KMS-11 (cell line): ENCODE results near the gene ABHD13.

Source experiments
- H2AFZ ChIP-seq: fragments of 200-600 bp; sonication (generic); 2 replicates; pipeline ENCODE4 v1.6.1; 2016; ENCODE audit warnings: antibody characterized with exemption, mixed run types, low read depth
- H3K27ac ChIP-seq: fragments of 200-600 bp; sonication (generic); 2 replicates; pipeline ENCODE4 v1.6.1; 2016; ENCODE audit warnings: mild to moderate bottlenecking, mixed run types
- H3K27me3 ChIP-seq: fragments of 200-600 bp; sonication (generic); 2 replicates; pipeline ENCODE4 v1.6.1; 2017; ENCODE audit warnings: mild to moderate bottlenecking, low read depth, mixed run types, moderate library complexity; ENCODE audit not compliant: insufficient read depth
- H3K36me3 ChIP-seq: fragments of 200-600 bp; sonication (generic); 2 replicates; pipeline ENCODE4 v1.6.1; 2017; ENCODE audit warnings: mild to moderate bottlenecking, mixed run types; ENCODE audit not compliant: insufficient read depth
- H3K4me1 ChIP-seq: fragments of 200-600 bp; sonication (generic); 2 replicates; pipeline ENCODE4 v1.6.1; 2016; ENCODE audit warnings: mild to moderate bottlenecking, low read depth, mixed run types; ENCODE audit not compliant: poor library complexity, severe bottlenecking
- H3K4me2 ChIP-seq: fragments of 200-600 bp; sonication (generic); 2 replicates; pipeline ENCODE4 v1.7.0; 2016; ENCODE audit warnings: mild to moderate bottlenecking, mixed run types
- H3K4me3 ChIP-seq: fragments of 200-600 bp; sonication (generic); IDR thresholded peaks from 2 replicates; pipeline ENCODE4 v1.6.1; 2017; ENCODE audit warnings: low read depth, low read length, mixed read lengths; ENCODE audit not compliant: insufficient read depth
- H3K79me2 ChIP-seq: fragments of 200-600 bp; sonication (generic); 2 replicates; pipeline ENCODE4 v1.6.1; 2016; ENCODE audit warnings: low read depth, mixed run types; ENCODE audit not compliant: insufficient read depth
- H3K9ac ChIP-seq: fragments of 200-600 bp; sonication (generic); 2 replicates; pipeline ENCODE4 v1.6.1; 2016; ENCODE audit warnings: mild to moderate bottlenecking, mixed run types
- H4K20me1 ChIP-seq: fragments of 200-600 bp; sonication (generic); 2 replicates; pipeline ENCODE4 v1.6.1; 2016; ENCODE audit warnings: mild to moderate bottlenecking, mixed run types; ENCODE audit not compliant: insufficient read depth
- CTCF ChIP-seq: fragments of 200-600 bp; sonication (generic); conservative IDR thresholded peaks from 2 replicates; pipeline ENCODE4 v1.6.1; 2017; ENCODE audit warnings: low read depth, mild to moderate bottlenecking, antibody characterized with exemption, low read length, moderate library complexity, mixed read lengths

ABHD13 gene

GRCh38 chr13:108193806-108194205 lies 24.4 kb upstream of the ABHD13 start:
- H3K79me2 ChIP-seq: no peaks in the 10 kb centered on the region
- H3K27ac ChIP-seq: no peak overlapping the region
- H4K20me1 ChIP-seq: no peaks in the 10 kb centered on the region
- H3K4me3 ChIP-seq: no peak overlapping the region
- H2AFZ ChIP-seq: no peak overlapping the region
- H3K9ac ChIP-seq: no peak overlapping the region
- H3K4me2 ChIP-seq: no peak overlapping the region
- no peaks in the 10 kb centered on the region for H3K4me1 ChIP-seq
- no peaks in the 10 kb centered on the region for H3K27me3 ChIP-seq
- no peak for TF ChIP-seq CTCF
- no peaks in the 10 kb centered on the region for H3K36me3 ChIP-seq

GRCh38 chr13:108194435-108194936 lies 23.7 kb upstream of the ABHD13 start:
- Histone ChIP-seq H3K4me2 (no peak overlapping the region), H3K27me3 (no peaks in the 10 kb centered on the region), H3K36me3 (no peaks in the 10 kb centered on the region), H4K20me1 (no peaks in the 10 kb centered on the region), H3K4me1 (no peaks in the 10 kb centered on the region), H3K4me3 (no peak overlapping the region), H3K79me2 (no peaks in the 10 kb centered on the region), H3K9ac (no peak overlapping the region), H2AFZ (no peak overlapping the region), H3K27ac (no peak overlapping the region)
- no peak for TF ChIP-seq CTCF

GRCh38 chr13:108195146-108195545 lies 23.0 kb upstream of the ABHD13 start:
- H3K4me1 ChIP-seq: no peaks in the 10 kb centered on the region
- no peak overlapping the region for H3K27ac ChIP-seq
- no peaks in the 10 kb centered on the region for H3K27me3 ChIP-seq
- no peak overlapping the region for H3K9ac ChIP-seq
- H3K79me2 ChIP-seq: no peaks in the 10 kb centered on the region
- H3K4me3 ChIP-seq: no peak overlapping the region
- no peak for TF ChIP-seq CTCF
- H4K20me1 ChIP-seq: no peaks in the 10 kb centered on the region
- no peak overlapping the region for H2AFZ ChIP-seq
- no peaks in the 10 kb centered on the region for H3K36me3 ChIP-seq
- H3K4me2 ChIP-seq: no peak overlapping the region

GRCh38 chr13:108195861-108196260 lies 22.3 kb upstream of the ABHD13 start:
- no peak overlapping the region for H3K9ac ChIP-seq
- H4K20me1 ChIP-seq: no peaks in the 10 kb centered on the region
- no peak for TF ChIP-seq CTCF
- H3K4me2 ChIP-seq: no peak overlapping the region
- no peak overlapping the region for H3K4me3 ChIP-seq
- H3K4me1 ChIP-seq: no peaks in the 10 kb centered on the region
- no peak overlapping the region for H2AFZ ChIP-seq
- H3K27me3 ChIP-seq: no peaks in the 10 kb centered on the region
- H3K79me2 ChIP-seq: no peaks in the 10 kb centered on the region
- H3K36me3 ChIP-seq: no peaks in the 10 kb centered on the region
- no peak overlapping the region for H3K27ac ChIP-seq
